OCI-LY7 (cell line): ENCODE results near the gene GRHL1. TPM values are rescaled to one million over a fixed set of nuclear protein-coding genes. Genes with fewer than 3 reads are reported as not detected.

Source experiments
- BruUV-seq: library from RNA; stranded (reverse); fragments of 400-500 nt; replicated peaks from 2 replicates; lab custom pipeline; 2021; lab: Mats Ljungman, UMichigan
- CTCF ChIA-PET: fragments of 300-600 bp; sonication (Branson Sonifier 250); formaldehyde crosslinking; loops from one replicate; lab custom pipeline; 2022; ENCODE audit warnings: antibody characterized with exemption; ENCODE audit not compliant: unreplicated experiment; lab: Charles Lee
- POLR2A ChIA-PET: fragments of 300-600 bp; sonication (Branson Sonifier 250); formaldehyde crosslinking; loops from one replicate; lab custom pipeline; 2022; ENCODE audit warnings: antibody characterized with exemption; lab: Charles Lee
- DNase-seq: peaks from one replicate; pipeline ENCODE4 v3.0.0-alpha.2; 2015; ENCODE audit warnings: low spot score
- H2AFZ ChIP-seq: fragments of 200-600 bp; sonication (generic), shearing (Covaris generic); 2 replicates; pipeline ENCODE4 v1.6.1; 2014; ENCODE audit warnings: mild to moderate bottlenecking, antibody characterized with exemption, low read length, moderate library complexity
- H3K27ac ChIP-seq: fragments of 200-600 bp; sonication (generic); 2 replicates; pipeline ENCODE4 v1.5.1; 2014; ENCODE audit warnings: mixed run types, low read depth, mild to moderate bottlenecking, moderate library complexity, low read length, inconsistent platforms; ENCODE audit not compliant: poor library complexity, severe bottlenecking
- H3K36me3 ChIP-seq: fragments of 200-600 bp; sonication (generic); 2 replicates; pipeline ENCODE4 v1.6.1; 2014; ENCODE audit warnings: mild to moderate bottlenecking, antibody characterized with exemption, low read length, moderate library complexity, mixed read lengths; ENCODE audit not compliant: insufficient read depth
- H3K4me1 ChIP-seq: fragments of 200-600 bp; sonication (generic); 2 replicates; pipeline ENCODE4 v1.5.1; 2014; ENCODE audit warnings: mild to moderate bottlenecking, low read length; ENCODE audit not compliant: insufficient read depth, poor library complexity, severe bottlenecking
- H3K4me2 ChIP-seq: fragments of 200-600 bp; sonication (generic); 2 replicates; pipeline ENCODE4 v1.6.1; 2014; ENCODE audit warnings: mild to moderate bottlenecking, low read length
- H3K4me3 ChIP-seq: fragments of 200-600 bp; sonication (generic); 2 replicates; pipeline ENCODE4 v1.5.1; 2014; ENCODE audit warnings: mild to moderate bottlenecking, low read depth, low read length; ENCODE audit not compliant: poor library complexity, severe bottlenecking
- H3K79me2 ChIP-seq: fragments of 200-600 bp; sonication (generic); 2 replicates; pipeline ENCODE4 v1.6.1; 2016; ENCODE audit warnings: low read depth, mild to moderate bottlenecking, low read length, moderate library complexity, mixed read lengths; ENCODE audit not compliant: insufficient read depth
- H3K9me2 ChIP-seq: fragments of 200-600 bp; sonication (generic); 2 replicates; pipeline ENCODE4 v1.6.1; 2016; ENCODE audit warnings: mild to moderate bottlenecking, low read length, mixed read lengths; ENCODE audit not compliant: insufficient read depth
- H3K9me3 ChIP-seq: fragments of 200-600 bp; sonication (generic); 2 replicates; pipeline ENCODE4 v1.6.1; 2014; ENCODE audit warnings: mild to moderate bottlenecking, mixed run types, low read length, mixed read lengths
- H4K20me1 ChIP-seq: fragments of 200-600 bp; sonication (generic); 2 replicates; pipeline ENCODE4 v1.6.1; 2014; ENCODE audit warnings: mild to moderate bottlenecking, antibody characterized with exemption, low read length, moderate library complexity, mixed read lengths; ENCODE audit not compliant: insufficient read depth
- CTCF ChIP-seq: fragments of 200-600 bp; sonication (generic); conservative IDR thresholded peaks from 2 replicates; pipeline ENCODE4 v1.5.1; 2014; ENCODE audit warnings: mild to moderate bottlenecking, antibody characterized with exemption, low read length, moderate library complexity, mixed read lengths
- EZH2phosphoT487 ChIP-seq: fragments of 200-600 bp; sonication (generic); IDR thresholded peaks from 2 replicates; pipeline ENCODE4 v1.6.1; 2018; ENCODE audit warnings: low read depth, borderline replicate concordance, mild to moderate bottlenecking, mixed run types, antibody characterized with exemption, low read length, moderate library complexity, mixed read lengths
- intact Hi-C: fragments of 100-400 bp; cut with micrococcal nuclease; formaldehyde crosslinking; loops from one replicate; pipeline ENCODE4 v1.10.0; 2022; ENCODE audit not compliant: unreplicated experiment
- total RNA-seq, 2 experiments: library from RNA; depleted of rRNA in 1 of 2; stranded (reverse); fragments of >200 nt in 1 of 2; shearing (Covaris generic) in 1 of 2; gene quantifications; 2 replicates each; pipeline ENCODE4 v1.2.3, GENCODE V29; 2014 to 2022

The GRHL1 gene
- total RNA-seq, 2 experiments from 2014 or later = 0.19 to 2.5 TPM

GRCh38 chr2:10046931-10047330 lies 95.4 kb downstream of the GRHL1 start:
- Histone ChIP-seq H3K9me3 (no peaks in the 10 kb centered on the region), H3K79me2 (no peaks in the 10 kb centered on the region; the same call in 1 of the 2 replicates), H3K9me2 (no peaks in the 10 kb centered on the region), H3K4me1 (peaks cover 8% of the 10 kb centered on the region), H3K36me3 (peaks cover 14% of the 10 kb centered on the region; the same call in 1 of the 2 replicates), H4K20me1 (no peaks in the 10 kb centered on the region), H3K4me3 (no peak overlapping the region), H2AFZ (no peak overlapping the region), H3K4me2 (no peak overlapping the region), H3K27ac (no peak overlapping the region)
- BruUV-seq = no TSS peak
- CTCF ChIA-PET = interaction anchor here (0.7 kb wide), 1 partner anchor 63 kb away, joined by 3 read pairs; no protein-coding TSS in a partner anchor
- no peak for DNase-seq
- POLR2A ChIA-PET = no interaction called here
- intact Hi-C loops = loop anchor here (10.0 kb wide), 2 partner anchors 398 to 492 kb away; partner anchors contain the start of genes ADAM17 and ODC1
- TF ChIP-seq EZH2phosphoT487 (no peak), CTCF (no peak)

GRCh38 chr2:10047616-10048500 lies 96.4 kb downstream of the GRHL1 start:
- ChIA-PET POLR2A (interaction anchor here (0.6 kb wide), 1 partner anchor 42 kb away, joined by 3 read pairs; no protein-coding TSS in a partner anchor), CTCF (interaction anchor here (0.7 to 1.1 kb wide), 2 partner anchors 35 to 63 kb away, joined by 3 read pairs; no protein-coding TSS in a partner anchor)
- Histone ChIP-seq H2AFZ (no peak overlapping the region), H3K4me1 (peaks cover 8% of the 10 kb centered on the region), H3K36me3 (peaks cover 23% of the 10 kb centered on the region; the same call in 1 of the 2 replicates), H3K9me2 (no peaks in the 10 kb centered on the region), H3K9me3 (no peaks in the 10 kb centered on the region), H4K20me1 (no peaks in the 10 kb centered on the region), H3K27ac (no peak overlapping the region), H3K79me2 (no peaks in the 10 kb centered on the region; the same call in 1 of the 2 replicates), H3K4me2 (no peak overlapping the region), H3K4me3 (no peak overlapping the region)
- TF ChIP-seq CTCF (no peak), EZH2phosphoT487 (no peak)
- intact Hi-C loops = loop anchor here (1.0 to 10.0 kb wide), 5 partner anchors 63 to 493 kb away; partner anchors contain the start of genes ADAM17 and ODC1
- DNase-seq = no peak
- BruUV-seq = no TSS peak
